Esophagus muscularis mucosa (tissue), 4 donors: ENCODE measurements around the gene PIGZ. TPM values are rescaled to one million over a fixed set of nuclear protein-coding genes. Genes with fewer than 3 reads are reported as not detected.

Experiments used
- DNase-seq: peaks from one replicate; pipeline ENCODE4 v3.0.0-alpha.2; 2017; ENCODE audit errors: extremely low spot score
- H3K27ac ChIP-seq, 4 donors: fragments of 200-600 bp; sonication (generic); replicated peaks in 1 of 4; 1 replicate in 3 of 4; 2 replicates in 1 of 4; pipeline ENCODE4 v1.5.1; 2016 to 2019; ENCODE audit warnings: mild to moderate bottlenecking in 1 of 4
- H3K27me3 ChIP-seq, 4 donors: fragments of 200-600 bp; sonication (generic); one replicate each; pipeline versions ENCODE4 v1.5.1 to v1.6.0; 2016 to 2019
- H3K36me3 ChIP-seq, 4 donors: fragments of 200-600 bp; sonication (generic); one replicate each; pipeline ENCODE4 v1.5.1; 2016 to 2019
- H3K4me1 ChIP-seq, 4 donors: fragments of 200-600 bp; sonication (generic); one replicate each; pipeline ENCODE4 v1.5.1; 2016 to 2019
- H3K4me3 ChIP-seq, 4 donors: fragments of 200-600 bp; sonication (generic); 1 replicate in 2 of 4; 2 replicates in 2 of 4; pipeline ENCODE4 v1.5.1; 2016 to 2019; ENCODE audit warnings: mild to moderate bottlenecking in 4 of 4, moderate library complexity in 1 of 4
- H3K9me3 ChIP-seq, 4 donors: fragments of 200-600 bp; sonication (generic); 1 replicate in 3 of 4; 2 replicates in 1 of 4; pipeline ENCODE4 v1.5.1; 2016 to 2019
- CTCF ChIP-seq, 3 experiments: fragments of 200-600 bp in 2 of 3; fragments of 450-650 bp in 1 of 3; sonication (generic) in 2 of 3; IDR thresholded peaks; one replicate each; pipeline ENCODE4 v1.5.1; 2017 to 2019; ENCODE audit warnings: antibody characterized with exemption in 3 of 3, mild to moderate bottlenecking in 2 of 3, moderate library complexity in 1 of 3
- EP300 ChIP-seq: sonication (generic); formaldehyde crosslinking; IDR thresholded peaks from one replicate; pipeline ENCODE4 v1.6.1; 2017; ENCODE audit warnings: antibody characterized with exemption
- POLR2A ChIP-seq: fragments of 450-650 bp; IDR thresholded peaks from one replicate; pipeline ENCODE4 v1.6.1; 2017; ENCODE audit warnings: antibody characterized with exemption, moderate library complexity, mild to moderate bottlenecking, low read depth
- POLR2AphosphoS5 ChIP-seq, 2 donors: sonication (generic); formaldehyde crosslinking; IDR thresholded peaks; one replicate each; pipeline ENCODE4 v1.6.1; 2017; ENCODE audit warnings: antibody characterized with exemption in 2 of 2
- WGBS: methylation state at CpG from one replicate; pipeline ENCODE4 v1.1.5; 2018; 5-methylcytosine and 5-hydroxymethylcytosine counted together
- intact Hi-C: fragments of 100-400 bp; cut with DNase I; formaldehyde crosslinking; loops from one replicate; pipeline ENCODE4 v1.15.1; 2023
- total RNA-seq, 4 donors: library from RNA; depleted of rRNA; stranded (reverse); fragments of >200 nt; gene quantifications; one replicate each; pipeline versions ENCODE4 v1.1.0 to v1.2.1, GENCODE V29; 2016

The PIGZ gene
- total RNA-seq, 4 donors from 2014 or later, result 12.9 to 18.2 (median 15.4) TPM

DNA sequence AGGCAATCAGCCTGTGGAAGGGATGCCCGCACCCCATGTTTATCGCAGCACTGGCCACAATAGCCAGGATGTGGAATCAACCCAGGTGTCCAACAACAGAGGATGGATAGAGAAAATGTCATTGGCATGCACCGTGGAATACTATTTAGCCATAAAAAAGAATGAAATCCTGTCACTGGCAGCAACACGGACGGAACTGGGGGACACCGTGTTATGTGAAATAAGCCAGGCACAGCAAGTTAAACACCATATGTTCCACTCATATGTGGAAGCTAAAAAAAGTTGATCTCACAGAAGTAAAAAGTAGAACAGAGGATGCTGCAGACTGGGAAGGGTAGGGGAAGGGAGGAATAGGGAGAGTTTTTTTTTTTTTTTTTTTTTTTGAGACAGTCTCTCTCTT is 45.4 kb upstream of the PIGZ start:
- no peaks in the 10 kb centered on the region for H3K9me3 ChIP-seq
- intact Hi-C loops, result no loop called here
- no peaks in the 10 kb centered on the region for H3K4me1 ChIP-seq
- H3K27me3 ChIP-seq, result peaks cover 0 to 28% (median 0%) of the 10 kb centered on the region in 4 donors
- no peak for TF ChIP-seq POLR2AphosphoS5 (IDR thresholded peaks at IDR 0.05)
- no peak for TF ChIP-seq POLR2A
- no peak for TF ChIP-seq CTCF (IDR thresholded peaks at IDR 0.05)
- TF ChIP-seq EP300, result no peak
- no peak overlapping the region for H3K4me3 ChIP-seq
- H3K36me3 ChIP-seq, result no peaks in the 10 kb centered on the region
- no peak for DNase-seq
- WGBS, result 92% methylated on average over 6 of the region's 6 CpGs
- no peak overlapping the region for H3K27ac ChIP-seq

GRCh38 chr3:197012540-197012883 is 43.9 kb upstream of the PIGZ start:
- Histone ChIP-seq H3K27me3 (peaks cover 0 to 34% (median 0%) of the 10 kb centered on the region in 4 donors), H3K4me3 (no peak overlapping the region), H3K9me3 (no peaks in the 10 kb centered on the region), H3K27ac (no peak overlapping the region), H3K36me3 (no peaks in the 10 kb centered on the region), H3K4me1 (no peaks in the 10 kb centered on the region)
- TF ChIP-seq CTCF (IDR thresholded peaks at IDR 0.05), result no peak
- TF ChIP-seq POLR2A, result no peak
- TF ChIP-seq EP300, result no peak
- TF ChIP-seq POLR2AphosphoS5 (IDR thresholded peaks at IDR 0.05), result no peak
- intact Hi-C loops, result no loop called here
- no peak for DNase-seq
- 99% methylated on average over 3 of the region's 7 CpGs for WGBS

- no peaks in the 10 kb centered on the region for H3K4me1 ChIP-seq
- no peaks in the 10 kb centered on the region for H3K36me3 ChIP-seq
- no peak for DNase-seq
- WGBS, result 89% methylated on average over 8 of the region's 25 CpGs
- peaks cover 0 to 34% (median 0%) of the 10 kb centered on the region in 4 donors for H3K27me3 ChIP-seq
- intact Hi-C loops, result no loop called here
- no peak for TF ChIP-seq POLR2A
- no peak for TF ChIP-seq CTCF (IDR thresholded peaks at IDR 0.05)
- TF ChIP-seq EP300, result no peak
- TF ChIP-seq POLR2AphosphoS5 (IDR thresholded peaks at IDR 0.05), result no peak
- no peak overlapping the region for H3K4me3 ChIP-seq
- H3K27ac ChIP-seq, result no peak overlapping the region
- no peaks in the 10 kb centered on the region for H3K9me3 ChIP-seq
Measured at GRCh38 chr3:197011780-197012539, 43.3 kb upstream of the PIGZ start.

DNA sequence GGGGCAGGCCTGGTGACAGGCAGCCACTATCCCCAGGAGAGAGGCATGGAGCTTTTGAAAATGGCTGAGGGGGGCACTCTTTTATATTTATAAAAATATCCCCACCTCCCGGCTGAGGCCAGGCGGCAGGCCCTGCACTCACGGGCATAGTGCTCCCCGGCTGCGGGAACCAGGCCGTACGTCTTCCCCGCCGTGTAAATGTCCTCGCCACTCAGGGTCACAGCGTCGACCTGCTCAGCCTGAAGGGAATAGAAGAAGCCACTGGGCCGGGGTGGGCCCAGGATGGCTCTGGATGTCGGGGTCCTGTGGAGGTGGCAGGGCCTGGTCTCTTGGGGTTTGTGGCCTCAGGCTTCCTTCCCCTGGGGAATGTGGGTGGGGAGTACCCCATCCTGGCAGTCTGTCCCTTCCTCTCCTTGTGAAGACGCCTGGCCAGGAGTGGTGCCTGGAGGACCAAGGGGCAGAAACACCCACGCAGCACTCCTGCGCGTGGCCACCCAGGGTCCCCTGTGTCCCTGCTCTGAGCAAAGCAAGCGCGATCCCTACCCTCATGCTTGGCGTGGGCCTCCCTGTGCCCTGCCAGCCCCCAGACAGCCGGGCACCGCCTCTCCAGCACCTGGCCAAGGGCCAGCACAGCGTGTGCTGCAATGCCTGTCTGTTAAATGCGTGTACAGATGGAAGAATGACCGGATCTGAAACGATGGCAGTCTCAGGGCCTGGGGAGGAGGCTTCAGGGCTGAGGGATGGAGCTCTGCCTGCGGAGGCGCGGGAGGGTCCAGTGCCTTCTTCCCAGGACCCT is 42.1 kb upstream of the PIGZ start:
- 96% methylated on average over 16 of the region's 30 CpGs for WGBS
- intact Hi-C loops, result no loop called here
- H3K27ac ChIP-seq, result no peak overlapping the region

More for the DNA sequence above, 42.1 kb upstream of the PIGZ start:
- Histone ChIP-seq H3K36me3 (no peaks in the 10 kb centered on the region), H3K9me3 (no peaks in the 10 kb centered on the region), H3K27me3 (peaks cover 0 to 34% (median 0%) of the 10 kb centered on the region in 4 donors), H3K4me1 (no peaks in the 10 kb centered on the region), H3K4me3 (no peak overlapping the region)
- no peak for DNase-seq
- no peak for TF ChIP-seq CTCF (IDR thresholded peaks at IDR 0.05)
- no peak for TF ChIP-seq EP300
- TF ChIP-seq POLR2AphosphoS5 (IDR thresholded peaks at IDR 0.05), result no peak
- TF ChIP-seq POLR2A, result no peak
